ENCODE results near the gene DUSP18.
"Not testable (repeated sequence)": the region's sequence is repeated elsewhere in the genome, so short reads cannot be mapped to it uniquely, and the experiment has no call there.

The DUSP18 gene

DNA sequence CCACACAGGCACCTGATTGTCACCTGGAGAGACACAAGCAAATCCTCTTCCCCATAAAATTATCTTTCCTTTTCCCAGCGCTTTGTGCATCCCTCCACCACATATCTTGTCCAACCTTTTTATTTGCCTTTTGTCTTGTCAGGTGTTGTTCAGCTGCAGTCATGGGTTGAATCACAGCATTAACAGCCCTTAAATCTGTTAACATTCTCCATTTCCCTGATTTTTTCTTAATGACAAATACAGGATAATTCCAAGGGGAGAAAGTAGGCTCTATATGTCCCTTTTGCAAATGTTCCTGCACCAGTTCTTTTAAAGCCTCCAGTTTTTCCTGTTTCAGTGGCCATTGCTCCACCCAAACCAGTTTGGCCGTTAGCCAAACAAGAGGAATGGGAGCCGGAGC is 8.9 kb upstream of the DUSP18 start:
- not testable (repeated sequence) for DNase-seq

DNA sequence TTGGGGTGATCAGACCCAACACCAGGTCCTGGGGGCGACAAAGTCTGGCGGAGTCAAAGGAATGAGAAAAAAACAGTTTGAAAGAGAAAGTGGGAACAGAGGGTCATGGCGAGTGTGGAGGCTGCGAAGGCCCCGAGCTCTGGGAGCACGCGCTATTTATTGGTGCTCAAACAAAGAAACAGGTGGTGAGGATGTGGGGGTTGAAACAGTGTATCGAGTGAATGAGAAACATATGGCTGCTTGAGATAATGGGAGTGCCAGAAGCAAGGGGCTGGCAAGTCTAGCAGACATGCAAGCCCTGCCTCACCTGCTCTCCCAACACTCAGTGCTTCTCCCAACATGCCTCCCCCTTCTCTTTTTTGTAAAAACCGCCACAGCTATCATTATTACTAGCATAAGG is 7.8 kb upstream of the DUSP18 start:
- no peak for DNase-seq

DNA sequence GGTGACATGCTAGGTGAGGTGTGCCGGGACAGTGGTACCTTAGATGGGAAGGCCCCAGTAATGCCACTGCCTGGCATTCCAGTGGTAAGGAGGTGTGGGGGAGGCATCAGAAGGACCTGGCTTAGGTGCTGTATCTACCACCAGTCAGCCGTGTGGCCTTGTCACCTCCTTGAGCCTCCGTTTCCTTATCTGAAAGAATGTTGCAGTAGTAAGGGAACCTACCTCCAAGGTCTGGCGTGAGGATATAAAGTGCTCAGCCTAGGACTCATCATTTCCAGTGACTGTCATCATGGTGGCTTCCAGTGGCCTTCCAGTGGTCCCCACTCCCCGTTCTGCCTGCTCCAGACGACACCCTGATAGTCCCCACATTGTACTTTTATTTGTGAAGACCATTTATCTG is 6.8 kb upstream of the DUSP18 start:
- no peak for DNase-seq

DNA sequence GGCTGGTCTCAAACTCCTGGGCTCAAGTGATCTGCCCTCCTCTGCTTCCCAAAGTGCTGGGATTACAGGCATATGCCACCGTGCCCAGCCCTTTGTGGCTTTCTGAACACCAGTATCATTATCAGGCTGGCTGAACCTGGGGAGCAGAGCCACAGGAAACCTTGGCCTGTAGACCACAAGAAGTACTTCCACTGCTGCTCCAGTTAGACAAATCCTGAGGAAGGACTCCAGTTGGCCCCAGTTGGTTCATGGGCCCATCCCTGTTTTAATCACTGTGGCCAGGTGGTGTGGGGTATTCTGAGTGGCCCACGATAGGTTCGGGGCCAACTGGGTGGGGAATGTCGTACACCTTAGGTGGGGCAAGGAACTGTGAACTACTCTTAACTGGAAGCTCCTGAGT is 5.5 kb upstream of the DUSP18 start:
- no peak for DNase-seq

DNA sequence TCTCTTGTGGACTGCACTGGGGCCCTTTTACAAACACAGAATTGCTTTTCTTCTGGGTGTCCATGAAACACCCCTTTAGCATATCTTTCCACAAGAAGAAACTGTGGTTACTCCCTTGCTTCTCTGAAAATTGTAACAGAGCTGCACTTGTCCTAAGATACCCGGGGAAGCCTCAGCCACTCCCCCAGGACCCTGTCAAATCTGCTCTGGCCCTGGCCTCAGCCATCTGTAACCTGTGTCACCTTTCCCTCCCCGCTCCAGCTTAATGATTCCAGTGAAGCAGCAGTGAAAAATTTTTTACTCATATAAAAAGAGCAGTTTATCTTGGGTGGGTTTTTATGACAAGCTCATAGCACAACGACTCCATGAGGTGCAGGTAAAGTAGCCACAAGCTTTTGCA is 3.4 kb upstream of the DUSP18 start:
- no peak for DNase-seq

DNA sequence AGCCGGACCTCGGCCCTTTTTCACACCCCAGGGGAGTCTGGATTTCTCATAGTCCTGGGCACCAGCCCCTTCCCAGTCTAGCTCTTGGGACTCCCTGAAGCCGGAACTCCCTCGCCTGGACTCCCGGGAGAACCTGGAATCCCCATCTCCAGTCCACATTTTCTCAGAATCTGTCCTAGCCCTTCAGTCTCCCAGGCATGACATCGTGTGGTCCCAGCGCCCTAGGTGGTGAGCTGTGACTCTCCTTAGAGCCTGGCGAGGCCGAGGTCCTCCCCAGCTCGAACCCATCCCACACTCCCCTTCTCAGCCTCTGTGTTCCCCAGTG is 673 bp upstream of the DUSP18 start:
- DNase-seq = no peak

DNA sequence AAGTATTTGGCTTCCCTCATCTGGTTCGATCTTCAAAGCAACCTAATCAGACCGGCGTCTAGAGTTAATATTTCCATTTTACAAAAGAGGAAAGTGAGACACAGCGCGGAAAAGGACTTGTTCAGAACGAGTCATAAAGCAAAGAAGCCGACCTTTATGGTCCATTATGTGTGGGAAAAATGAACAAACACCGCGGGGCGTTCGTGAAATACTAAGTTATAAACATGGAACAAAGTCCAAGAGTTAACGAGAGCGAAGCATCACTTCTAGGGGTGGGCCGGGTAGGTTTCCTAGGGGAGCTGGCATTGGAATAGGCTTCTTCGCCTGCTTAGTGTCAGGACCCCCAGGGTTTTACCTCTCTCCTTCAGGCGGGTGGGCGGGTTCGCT is 575 bp downstream of the DUSP18 start:
- peak in 1 of 2 donors; percentile 5 for DNase-seq

DNA sequence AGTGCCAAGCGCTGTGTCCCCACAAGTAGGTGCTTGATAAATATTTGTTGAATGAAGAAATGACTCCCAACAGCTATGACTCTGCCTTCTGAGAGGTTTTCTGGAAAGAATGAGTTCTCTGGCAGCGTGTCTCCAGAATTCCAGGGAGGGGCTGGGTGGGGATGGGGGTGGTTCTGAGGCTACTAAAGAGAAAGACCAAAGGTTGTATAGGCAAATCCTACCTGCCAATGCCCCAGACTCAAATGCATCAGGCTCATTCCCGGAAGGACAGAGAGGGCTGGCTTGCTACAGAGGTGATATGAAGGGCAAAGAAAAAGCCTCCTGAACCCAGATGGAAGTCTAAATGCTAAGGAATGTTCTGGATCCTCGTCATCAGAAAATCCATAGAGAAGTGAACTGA is 1.9 kb downstream of the DUSP18 start:
- no peak for DNase-seq

DNA sequence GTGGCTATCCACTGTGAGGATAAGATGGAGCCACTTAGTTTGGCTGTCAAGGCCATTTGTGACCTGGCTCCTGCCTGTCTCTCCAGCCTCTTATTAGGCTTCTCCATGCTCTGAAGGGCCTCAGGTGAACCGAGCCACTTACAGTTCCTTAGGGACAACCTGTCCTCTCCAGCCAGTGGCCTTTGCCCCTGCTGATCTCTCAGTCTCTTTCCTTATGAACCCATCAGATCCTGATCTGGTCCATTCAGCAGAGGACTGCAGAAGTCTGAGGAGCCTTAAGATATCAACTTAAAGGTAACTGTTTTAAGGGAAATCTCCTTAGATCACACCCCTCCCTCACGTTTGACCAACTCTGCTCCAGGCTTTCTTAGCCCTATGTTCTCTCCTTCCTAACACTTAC is 2.4 kb downstream of the DUSP18 start:
- DNase-seq = no peak

DNA sequence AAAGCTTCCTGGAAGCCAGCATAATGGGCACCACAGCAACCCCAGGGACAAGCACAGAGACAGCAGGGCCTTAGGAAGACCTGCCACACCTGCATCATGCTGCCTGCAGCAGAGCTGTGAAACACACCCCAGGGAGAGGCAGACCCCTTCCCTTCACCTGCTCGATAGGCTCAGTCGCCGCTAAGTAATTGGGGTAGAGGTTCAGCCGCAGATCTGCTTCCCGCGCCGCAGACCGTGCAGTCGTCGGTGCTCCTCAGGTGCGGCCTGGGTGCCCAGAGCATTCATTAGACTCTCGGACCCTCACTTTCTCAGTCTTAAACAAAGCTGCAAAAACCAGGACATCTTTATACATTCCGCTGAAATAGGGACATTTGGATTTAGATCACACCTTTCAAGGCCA is 2.9 kb downstream of the DUSP18 start:
- DNase-seq = no peak

DNA sequence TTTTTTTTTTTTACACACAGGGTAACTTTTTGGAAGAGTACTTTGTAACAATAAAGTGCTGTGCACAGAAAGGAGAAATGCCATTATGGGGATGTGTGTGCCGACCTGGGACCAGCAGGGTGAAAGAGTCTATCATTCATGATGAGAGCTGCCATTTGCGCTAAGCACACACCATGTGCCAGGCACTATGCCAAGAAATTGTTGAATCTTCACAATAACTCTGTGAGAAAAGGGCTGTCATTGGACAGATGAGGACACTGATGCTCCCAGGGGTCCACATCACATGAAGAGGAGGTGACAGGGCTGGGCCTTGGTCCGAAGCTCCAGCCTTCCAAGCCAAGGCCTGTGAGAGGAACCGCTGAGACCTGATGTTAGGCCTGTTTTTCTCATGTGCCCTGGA is 5.6 kb downstream of the DUSP18 start:
- DNase-seq = no peak

DNA sequence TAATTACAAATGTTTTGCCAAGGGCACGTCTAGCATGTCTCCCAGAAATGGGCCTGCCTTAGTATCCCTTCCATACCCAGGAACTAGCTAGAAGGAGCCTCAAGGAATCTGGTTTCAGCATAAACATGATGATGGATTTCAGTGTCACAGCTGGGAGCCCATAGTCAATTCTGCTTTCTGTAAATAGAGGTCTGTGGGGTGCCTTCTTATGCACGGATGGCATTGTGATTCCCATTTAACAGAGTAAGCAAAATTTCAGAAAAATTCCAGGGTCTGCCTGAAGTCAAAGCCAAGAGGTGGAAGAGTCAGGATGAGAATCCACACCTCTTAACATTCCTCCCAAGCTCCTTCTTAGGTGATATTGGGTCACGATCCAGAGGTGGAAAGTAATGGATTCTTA is 12.1 kb downstream of the DUSP18 start:
- no peak for DNase-seq

DNA sequence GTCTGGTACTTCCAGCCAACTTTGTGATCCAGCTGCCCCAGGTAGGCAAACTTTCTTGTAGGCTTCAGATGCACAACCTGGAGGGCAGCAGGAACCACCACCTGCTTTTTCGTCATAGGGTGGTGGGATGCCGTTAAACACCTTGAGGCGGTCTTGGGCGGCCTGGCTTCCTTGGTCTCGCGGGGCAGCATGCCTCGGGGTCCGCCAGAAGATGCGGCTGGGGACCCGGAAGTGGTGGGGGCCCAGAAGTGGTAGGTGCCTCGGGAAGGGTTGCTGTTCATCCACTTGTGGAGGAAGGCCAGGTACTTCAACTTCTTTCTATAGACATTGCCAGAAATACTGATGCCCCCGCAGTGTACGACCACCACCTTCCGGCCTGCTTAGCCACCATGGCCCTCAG is 13.3 kb downstream of the DUSP18 start:
- no peak for DNase-seq

DNA sequence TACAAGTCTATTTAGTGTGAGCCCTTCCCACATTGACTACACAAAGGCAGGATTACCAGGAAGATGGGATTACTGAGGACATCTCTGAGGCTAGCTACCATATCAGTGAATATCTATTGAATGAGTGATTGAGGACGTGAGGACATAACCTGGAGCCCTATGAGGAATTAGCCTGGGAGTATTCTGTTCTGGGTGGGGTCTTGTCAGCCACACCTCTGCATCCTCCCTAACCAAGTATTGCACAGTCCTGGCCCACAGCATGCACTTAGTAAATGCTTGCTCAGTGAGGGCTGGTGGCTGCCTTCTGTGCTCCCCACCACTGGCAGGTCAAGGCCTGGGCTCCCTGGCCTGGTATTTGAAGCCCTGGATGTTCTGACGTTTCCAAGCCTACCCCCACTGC is 14.8 kb downstream of the DUSP18 start:
- DNase-seq = no peak

DNA sequence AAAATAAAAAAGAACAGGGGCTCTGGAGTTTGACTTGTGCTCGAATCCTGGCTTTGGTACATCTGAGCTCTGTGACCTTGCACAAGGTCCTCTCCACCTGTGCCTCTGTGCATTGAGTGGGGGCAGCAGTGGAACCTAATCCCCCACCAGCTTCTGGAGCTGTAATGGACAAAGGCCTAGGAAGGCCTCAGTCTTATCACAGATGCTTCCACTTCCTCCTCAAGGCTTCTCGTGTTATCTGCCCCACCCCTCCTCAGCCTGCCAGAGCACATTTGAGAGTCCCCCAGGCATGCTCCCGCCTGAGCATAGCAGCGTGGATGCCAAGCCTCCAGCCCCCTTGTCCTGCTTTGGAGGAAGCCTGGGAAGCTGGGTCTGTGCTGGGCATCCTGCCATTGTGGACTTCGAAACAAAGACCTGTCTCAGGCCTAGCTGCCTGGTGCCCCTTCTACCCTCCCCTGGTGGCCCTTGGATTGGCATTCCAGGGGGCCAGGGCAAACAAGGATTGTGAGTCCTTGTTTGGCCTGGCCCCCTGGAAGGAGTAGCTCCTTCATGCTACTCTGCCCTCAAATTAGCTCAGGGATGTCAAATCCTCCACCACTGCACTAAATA is 17.1 kb downstream of the DUSP18 start:
- DNase-seq = no peak

DNA sequence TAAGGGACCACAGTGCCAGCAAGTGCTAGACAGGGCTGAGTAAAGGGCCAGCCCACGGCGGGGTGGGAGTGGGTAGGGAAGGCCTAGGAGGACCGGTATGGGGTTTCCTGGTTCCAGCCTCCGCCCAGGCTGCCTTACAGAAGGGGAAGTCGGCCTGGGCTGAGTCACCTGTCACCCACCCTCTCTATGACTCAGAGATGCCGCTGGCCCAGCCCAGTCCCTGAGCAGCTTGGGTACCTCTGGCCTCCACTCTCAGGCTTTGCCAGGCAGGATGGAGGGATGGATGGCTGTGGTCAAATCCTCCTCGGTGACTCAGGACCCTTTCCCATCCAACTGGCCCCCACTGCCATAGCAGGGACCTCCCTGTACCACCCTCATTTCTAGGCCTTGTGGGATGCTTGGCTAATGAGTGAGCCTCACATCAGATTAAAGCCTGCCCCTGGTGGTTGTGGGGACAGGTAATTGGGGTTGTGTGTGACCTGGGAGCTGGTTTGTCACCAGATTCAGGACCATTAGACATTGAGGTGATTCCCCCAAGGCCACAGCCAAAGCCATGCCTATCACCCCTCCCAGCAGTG is 18.2 kb downstream of the DUSP18 start:
- peak; percentile 53 to 65 for DNase-seq

DNA sequence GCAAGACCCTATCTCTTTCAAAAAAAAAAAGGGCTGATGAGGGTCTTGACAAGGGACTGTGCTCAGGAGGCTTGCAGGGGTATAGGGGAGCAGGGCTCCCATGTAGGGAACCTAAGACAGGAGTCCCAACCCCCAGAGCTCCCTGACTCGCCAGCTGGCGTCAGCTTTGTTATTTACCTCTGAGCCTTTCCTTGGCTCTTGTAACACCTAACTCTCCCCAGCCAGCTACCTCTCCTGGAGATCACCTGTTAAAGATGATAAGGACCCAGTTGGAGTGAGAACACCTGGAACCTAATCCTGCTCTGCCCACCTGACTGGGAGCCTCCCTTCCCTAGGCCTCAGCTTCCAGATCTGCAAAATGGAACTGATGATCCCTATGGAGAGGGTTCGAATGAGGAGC is 18.9 kb downstream of the DUSP18 start:
- no peak for DNase-seq

DNA sequence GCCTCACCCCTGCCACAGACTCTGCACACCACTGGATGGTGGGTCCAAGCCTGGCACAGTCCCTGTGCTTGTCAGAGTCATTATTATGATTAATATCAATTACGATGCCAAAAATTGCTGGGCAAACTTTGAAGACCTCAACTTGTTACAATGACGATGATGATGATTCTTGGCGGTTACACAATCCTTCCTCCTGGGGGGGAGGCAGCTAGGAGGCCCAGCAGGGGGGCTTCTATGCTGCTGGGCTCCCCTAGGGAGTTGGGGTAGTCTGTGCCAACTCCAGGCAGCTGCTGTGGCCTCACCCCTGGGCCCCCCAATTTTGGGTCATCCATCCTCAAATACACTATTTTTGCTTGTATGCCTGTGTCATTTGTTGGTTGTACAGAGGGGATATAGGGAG is 20.1 kb downstream of the DUSP18 start:
- no peak for DNase-seq

DNA sequence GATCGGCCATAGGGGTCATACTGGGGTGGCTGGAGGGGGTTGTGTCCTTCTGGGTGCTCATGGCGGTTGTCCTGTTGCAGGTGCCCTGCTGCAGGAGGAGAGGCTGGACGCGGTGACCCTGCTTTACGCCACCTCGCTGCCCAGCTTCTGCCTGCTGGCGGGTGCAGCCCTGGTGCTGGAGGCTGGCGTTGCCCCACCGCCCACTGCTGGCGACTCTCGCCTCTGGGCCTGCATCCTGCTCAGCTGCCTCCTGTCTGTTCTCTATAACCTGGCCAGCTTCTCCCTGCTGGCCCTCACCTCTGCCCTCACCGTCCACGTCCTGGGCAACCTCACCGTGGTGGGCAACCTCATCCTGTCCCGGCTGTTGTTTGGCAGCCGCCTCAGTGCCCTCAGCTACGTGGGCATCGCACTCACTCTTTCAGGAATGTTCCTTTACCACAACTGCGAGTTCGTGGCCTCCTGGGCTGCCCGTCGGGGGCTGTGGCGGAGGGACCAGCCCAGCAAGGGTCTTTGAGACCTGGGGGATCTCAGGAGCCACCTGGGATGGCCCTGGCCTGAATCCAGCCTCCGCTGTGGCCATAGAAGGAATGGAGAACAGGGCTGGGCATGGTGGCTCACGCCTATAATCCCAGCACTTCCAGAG is 21.0 kb downstream of the DUSP18 start:
- DNase-seq = no peak

DNA sequence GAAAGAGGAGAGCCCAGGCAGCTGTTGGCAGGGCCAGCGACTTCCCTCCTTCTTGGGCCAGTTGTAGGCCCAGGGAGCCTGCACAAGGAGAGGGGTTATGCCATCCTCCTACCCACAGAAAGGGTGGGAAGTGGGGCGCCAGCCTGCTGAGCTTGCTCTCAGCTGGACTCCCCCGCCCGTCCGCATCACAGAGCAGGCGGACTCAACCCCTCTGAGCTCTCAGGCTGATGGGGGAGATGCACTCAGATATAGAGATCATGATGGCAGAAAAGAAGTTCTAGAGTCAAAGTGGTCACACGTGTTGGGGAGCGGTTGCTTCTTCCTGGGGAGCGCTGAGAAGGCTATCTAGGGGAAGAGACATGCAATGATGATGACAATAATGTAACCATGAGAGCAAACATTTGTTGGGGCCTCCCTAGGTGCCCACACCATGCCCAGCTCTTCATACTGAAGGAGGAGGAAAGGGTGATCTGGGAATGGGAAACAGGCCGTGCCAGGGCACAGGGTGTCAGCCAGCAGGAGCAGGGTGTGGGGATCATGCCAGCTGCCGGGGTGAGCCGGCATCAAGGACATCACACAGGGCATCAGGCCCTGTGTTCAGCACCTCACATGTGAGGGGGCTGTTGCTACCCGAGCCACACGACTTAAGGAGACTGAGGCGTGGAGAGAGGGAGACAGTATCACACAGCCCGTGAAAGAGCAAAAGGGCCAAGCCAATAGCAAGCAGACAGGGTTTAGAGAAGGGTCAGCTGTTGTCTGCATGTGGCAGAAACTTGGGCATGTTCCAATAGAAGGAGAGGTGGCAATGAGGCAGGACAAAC is 24.4 kb downstream of the DUSP18 start:
- no peak for DNase-seq

DNA sequence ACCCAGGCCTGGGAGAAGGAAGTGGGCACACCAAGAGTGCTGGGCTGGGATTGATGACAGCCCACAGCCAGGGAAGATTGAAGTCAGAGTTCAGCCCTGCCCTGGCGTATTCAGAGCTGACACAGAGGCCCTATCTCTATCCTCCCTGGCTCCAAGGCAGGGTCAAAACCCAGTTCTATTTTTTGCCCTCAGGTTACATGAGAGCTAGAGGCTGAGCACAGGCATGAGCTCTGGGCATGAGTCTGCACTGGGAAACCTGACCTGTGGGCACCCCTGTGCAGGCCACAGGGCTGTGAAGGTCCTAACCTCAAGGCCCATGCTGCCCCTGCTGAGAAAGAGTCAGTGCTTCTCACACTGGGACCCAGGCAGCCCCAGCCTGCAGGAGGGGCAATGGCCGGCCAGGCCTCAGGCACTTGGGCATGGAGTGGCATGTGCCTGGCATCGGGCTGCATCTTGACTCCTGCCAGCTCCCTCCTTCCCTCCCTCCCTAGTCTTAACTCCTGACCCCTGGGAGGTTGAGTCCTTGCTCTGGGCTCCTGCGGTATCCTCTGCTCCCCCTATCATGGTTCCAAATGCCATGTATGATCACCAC is 26.7 kb downstream of the DUSP18 start:
- no peak for DNase-seq

DNA sequence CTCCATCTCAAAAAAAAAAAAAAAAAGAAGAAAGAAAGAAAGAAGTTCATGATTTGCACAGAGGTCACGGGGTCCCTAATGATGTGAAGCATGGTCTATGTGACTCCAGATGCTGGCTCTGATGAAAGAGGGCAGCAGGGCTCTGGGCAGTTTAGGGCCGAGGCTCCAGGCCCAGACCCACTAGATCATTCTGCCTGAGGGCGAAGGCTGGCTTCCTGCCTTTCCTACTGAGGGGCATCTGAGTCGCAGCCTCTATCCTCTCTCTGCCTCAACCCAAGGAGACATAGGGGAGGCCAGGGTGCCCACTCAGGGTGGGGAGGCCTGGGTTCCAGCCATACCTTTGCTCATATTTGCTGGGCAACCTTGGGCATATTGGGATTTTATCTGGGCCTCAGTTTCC is 27.3 kb downstream of the DUSP18 start:
- DNase-seq = no peak

DNA sequence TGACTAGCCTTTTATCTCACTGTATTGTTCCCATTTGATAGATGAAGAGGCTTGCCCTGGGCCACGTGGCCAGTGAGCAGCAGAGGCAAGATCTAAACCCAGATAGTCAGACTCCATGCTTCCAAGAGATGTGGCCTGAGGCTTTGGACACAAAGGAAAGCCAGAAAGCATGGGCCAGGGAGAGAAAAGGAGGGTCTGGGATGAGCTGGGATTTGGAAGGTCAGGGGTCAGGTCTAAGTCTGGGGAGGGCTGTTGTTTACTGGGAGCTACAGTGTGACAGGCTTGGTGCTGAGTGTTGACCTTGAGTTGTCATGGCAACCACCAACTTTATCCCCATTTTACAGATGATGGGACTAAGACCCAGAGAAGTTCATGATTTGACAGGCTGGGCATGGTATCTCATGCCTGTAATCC is 30.0 kb downstream of the DUSP18 start:
- DNase-seq = no peak
